Measurements from ENCODE around the gene MAP3K4.

GRCh38 chr6:160974304-160974771 is 17.2 kb upstream of the MAP3K4 start:
- no peak for TF ChIP-seq CTCF (IDR thresholded peaks at IDR 0.05)
- TF ChIP-seq POLR2AphosphoS5 (IDR thresholded peaks at IDR 0.05) = peak; percentile 57 to 84 (median 70)

Measured in sigmoid colon (tissue), 4 donors.